SK-N-SH treated with all-trans-retinoic acid at 6 μM for 48 hours (cell line): ENCODE results near the gene APOF.

Experiments
- ATAC-seq: fragments of 200-7000 bp; cut with Tn5 transposase; 3 replicates; pipeline ENCODE4 v1.9.1; 2020; ENCODE audit warnings: mild to moderate bottlenecking, moderate library complexity
- ARNTL ChIP-seq: fragments of 450-650 bp; formaldehyde crosslinking; IDR thresholded peaks from 2 replicates; pipeline ENCODE4 v1.5.0; 2020; ENCODE audit warnings: low read depth, mild to moderate bottlenecking, moderate library complexity, borderline replicate concordance
- BACH2 ChIP-seq: fragments of 250-450 bp; sonication (Bioruptor Pico); IDR thresholded peaks from 2 replicates; pipeline ENCODE4 v1.9.0; 2021; ENCODE audit warnings: mild to moderate bottlenecking, borderline replicate concordance
- CSDC2 ChIP-seq: fragments of 250-450 bp; sonication (Bioruptor Pico); IDR thresholded peaks from 2 replicates; pipeline ENCODE4 v1.5.0; 2020; ENCODE audit warnings: mild to moderate bottlenecking, moderate library complexity
- ESRRG ChIP-seq: fragments of 250-450 bp; sonication (Bioruptor Pico); IDR thresholded peaks from 2 replicates; pipeline ENCODE4 v1.6.1; 2021; ENCODE audit warnings: mild to moderate bottlenecking
- GLIS3 ChIP-seq: fragments of 250-450 bp; sonication (Bioruptor Pico); IDR thresholded peaks from 2 replicates; pipeline ENCODE4 v1.5.0; 2020; ENCODE audit warnings: mild to moderate bottlenecking, moderate library complexity
- ISL1 ChIP-seq: fragments of 250-450 bp; sonication (Bioruptor Pico); IDR thresholded peaks from 2 replicates; pipeline ENCODE4 v2.1.2; 2022; ENCODE audit warnings: mild to moderate bottlenecking, moderate library complexity
- OSR1 ChIP-seq: fragments of 250-450 bp; sonication (Bioruptor Pico); IDR thresholded peaks from 2 replicates; pipeline ENCODE4 v1.8.0; 2022; ENCODE audit warnings: moderate library complexity, mild to moderate bottlenecking, inconsistent platforms
- SNAI2 ChIP-seq: fragments of 250-450 bp; sonication (Bioruptor Pico); IDR thresholded peaks from 2 replicates; pipeline ENCODE4 v1.5.0; 2020; ENCODE audit warnings: mild to moderate bottlenecking, moderate library complexity
- TCF4 ChIP-seq: fragments of 250-450 bp; sonication (Bioruptor Pico); IDR thresholded peaks from 2 replicates; pipeline ENCODE4 v1.8.0; 2021; ENCODE audit warnings: mild to moderate bottlenecking, moderate library complexity, borderline replicate concordance
- TOX ChIP-seq: fragments of 250-450 bp; sonication (Bioruptor Pico); IDR thresholded peaks from 2 replicates; pipeline ENCODE4 v1.8.0; 2021; ENCODE audit warnings: mild to moderate bottlenecking, moderate library complexity, borderline replicate concordance
- ZC3H10 ChIP-seq: fragments of 250-450 bp; sonication (Bioruptor Pico); IDR thresholded peaks from 2 replicates; pipeline ENCODE4 v1.5.1; 2021; ENCODE audit warnings: mild to moderate bottlenecking, moderate library complexity
- ZFP3 ChIP-seq: fragments of 250-450 bp; sonication (Bioruptor Pico); IDR thresholded peaks from 2 replicates; pipeline ENCODE4 v1.5.0; 2020; ENCODE audit warnings: mild to moderate bottlenecking, moderate library complexity
- ZFP30 ChIP-seq: fragments of 450-650 bp; formaldehyde crosslinking; IDR thresholded peaks from 2 replicates; pipeline ENCODE4 v1.5.0; 2022; ENCODE audit warnings: mild to moderate bottlenecking, moderate library complexity
- ZNF565 ChIP-seq: fragments of 450-650 bp; formaldehyde crosslinking; conservative IDR thresholded peaks from 2 replicates; pipeline ENCODE4 v1.5.0; 2020; ENCODE audit warnings: low read depth, mild to moderate bottlenecking, moderate library complexity
- ZNF70 ChIP-seq: fragments of 450-650 bp; formaldehyde crosslinking; IDR thresholded peaks from 2 replicates; pipeline ENCODE4 v1.5.0; 2020; ENCODE audit warnings: mild to moderate bottlenecking, moderate library complexity
- ZNF8 ChIP-seq: fragments of 450-650 bp; formaldehyde crosslinking; IDR thresholded peaks from 2 replicates; pipeline ENCODE4 v1.5.0; 2020; ENCODE audit warnings: mild to moderate bottlenecking, moderate library complexity
- TF ChIP-seq, protein P1 (sequence below): fragments of 250-450 bp; sonication (Bioruptor Pico); IDR thresholded peaks from 2 replicates; pipeline ENCODE4 v1.5.1; 2020; ENCODE audit warnings: low read depth, mild to moderate bottlenecking, moderate library complexity
- TF ChIP-seq, protein P2 (sequence below): fragments of 250-450 bp; sonication (Bioruptor Pico); IDR thresholded peaks from 2 replicates; pipeline ENCODE4 v1.5.1; 2021; ENCODE audit warnings: mild to moderate bottlenecking, moderate library complexity
- TF ChIP-seq, protein P3 (sequence below): fragments of 250-450 bp; sonication (Bioruptor Pico); IDR thresholded peaks from 2 replicates; pipeline ENCODE4 v1.8.0; 2020; ENCODE audit warnings: mild to moderate bottlenecking, moderate library complexity, borderline replicate concordance
- TF ChIP-seq, protein P4 (sequence below): fragments of 250-450 bp; sonication (Bioruptor Pico); IDR thresholded peaks from 2 replicates; pipeline ENCODE4 v1.8.0; 2021; ENCODE audit warnings: low read depth, mild to moderate bottlenecking, moderate library complexity, borderline replicate concordance

APOF gene

DNA sequence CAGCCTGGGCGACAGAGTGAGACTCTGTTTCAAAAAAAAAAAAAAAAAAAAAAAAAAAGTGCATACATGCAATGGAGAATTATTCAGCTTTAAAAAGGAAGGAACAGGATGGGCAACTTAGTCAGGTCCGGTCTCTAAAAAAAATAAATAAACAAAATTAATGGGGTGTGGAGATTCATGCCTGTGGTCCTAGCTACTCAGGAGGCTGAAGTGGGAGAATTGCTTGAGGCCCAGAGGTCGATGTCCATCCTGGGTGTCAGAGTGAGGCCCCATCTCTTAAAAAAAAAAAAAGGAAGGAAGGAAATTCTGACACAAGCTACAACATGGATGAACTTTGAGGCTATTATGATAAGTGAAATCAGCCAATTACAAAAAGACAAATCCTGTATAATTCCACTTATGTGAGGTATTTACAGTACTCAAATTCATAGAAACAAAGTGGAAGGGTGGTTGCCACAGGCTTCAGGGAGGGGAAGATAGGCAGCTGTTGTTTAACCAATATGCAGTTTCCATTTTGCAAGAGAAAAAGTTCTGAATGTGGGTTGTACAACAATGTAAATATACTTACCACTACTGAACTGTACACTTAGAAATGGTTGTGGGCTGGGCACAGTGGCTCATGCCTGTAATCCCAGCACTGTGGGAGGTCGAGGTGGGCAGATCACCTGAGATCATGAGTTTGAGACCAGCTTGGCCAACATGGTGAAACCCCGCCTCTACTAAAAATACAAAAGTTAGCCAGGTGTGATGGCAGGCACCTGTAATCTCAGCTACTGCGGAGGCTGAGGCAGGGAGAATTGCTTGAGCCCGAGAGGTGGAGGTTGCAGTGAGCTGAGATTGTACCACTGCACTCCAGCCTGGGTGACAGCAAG lies 12.3 kb upstream of the APOF start:
- no peak for ATAC-seq
- TF ChIP-seq ZNF70 (CRISPR knock-in tag): no peak
- TF ChIP-seq ZNF565 (CRISPR knock-in tag): no peak
- TF ChIP-seq, protein P1, sequence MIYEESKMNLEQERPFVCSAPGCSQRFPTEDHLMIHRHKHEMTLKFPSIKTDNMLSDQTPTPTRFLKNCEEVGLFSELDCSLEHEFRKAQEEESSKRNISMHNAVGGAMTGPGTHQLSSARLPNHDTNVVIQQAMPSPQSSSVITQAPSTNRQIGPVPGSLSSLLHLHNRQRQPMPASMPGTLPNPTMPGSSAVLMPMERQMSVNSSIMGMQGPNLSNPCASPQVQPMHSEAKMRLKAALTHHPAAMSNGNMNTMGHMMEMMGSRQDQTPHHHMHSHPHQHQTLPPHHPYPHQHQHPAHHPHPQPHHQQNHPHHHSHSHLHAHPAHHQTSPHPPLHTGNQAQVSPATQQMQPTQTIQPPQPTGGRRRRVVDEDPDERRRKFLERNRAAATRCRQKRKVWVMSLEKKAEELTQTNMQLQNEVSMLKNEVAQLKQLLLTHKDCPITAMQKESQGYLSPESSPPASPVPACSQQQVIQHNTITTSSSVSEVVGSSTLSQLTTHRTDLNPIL (CRISPR knock-in tag): no peak
- no peak for TF ChIP-seq CSDC2 (CRISPR knock-in tag)
- no peak for TF ChIP-seq ZNF8 (CRISPR knock-in tag)
- no peak for TF ChIP-seq TCF4 (CRISPR knock-in tag)
- TF ChIP-seq, protein P2, sequence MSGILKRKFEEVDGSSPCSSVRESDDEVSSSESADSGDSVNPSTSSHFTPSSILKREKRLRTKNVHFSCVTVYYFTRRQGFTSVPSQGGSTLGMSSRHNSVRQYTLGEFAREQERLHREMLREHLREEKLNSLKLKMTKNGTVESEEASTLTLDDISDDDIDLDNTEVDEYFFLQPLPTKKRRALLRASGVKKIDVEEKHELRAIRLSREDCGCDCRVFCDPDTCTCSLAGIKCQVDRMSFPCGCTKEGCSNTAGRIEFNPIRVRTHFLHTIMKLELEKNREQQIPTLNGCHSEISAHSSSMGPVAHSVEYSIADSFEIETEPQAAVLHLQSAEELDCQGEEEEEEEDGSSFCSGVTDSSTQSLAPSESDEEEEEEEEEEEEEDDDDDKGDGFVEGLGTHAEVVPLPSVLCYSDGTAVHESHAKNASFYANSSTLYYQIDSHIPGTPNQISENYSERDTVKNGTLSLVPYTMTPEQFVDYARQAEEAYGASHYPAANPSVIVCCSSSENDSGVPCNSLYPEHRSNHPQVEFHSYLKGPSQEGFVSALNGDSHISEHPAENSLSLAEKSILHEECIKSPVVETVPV (CRISPR knock-in tag): no peak
- TF ChIP-seq TOX: no peak
- no peak for TF ChIP-seq BACH2
- TF ChIP-seq, protein P3, sequence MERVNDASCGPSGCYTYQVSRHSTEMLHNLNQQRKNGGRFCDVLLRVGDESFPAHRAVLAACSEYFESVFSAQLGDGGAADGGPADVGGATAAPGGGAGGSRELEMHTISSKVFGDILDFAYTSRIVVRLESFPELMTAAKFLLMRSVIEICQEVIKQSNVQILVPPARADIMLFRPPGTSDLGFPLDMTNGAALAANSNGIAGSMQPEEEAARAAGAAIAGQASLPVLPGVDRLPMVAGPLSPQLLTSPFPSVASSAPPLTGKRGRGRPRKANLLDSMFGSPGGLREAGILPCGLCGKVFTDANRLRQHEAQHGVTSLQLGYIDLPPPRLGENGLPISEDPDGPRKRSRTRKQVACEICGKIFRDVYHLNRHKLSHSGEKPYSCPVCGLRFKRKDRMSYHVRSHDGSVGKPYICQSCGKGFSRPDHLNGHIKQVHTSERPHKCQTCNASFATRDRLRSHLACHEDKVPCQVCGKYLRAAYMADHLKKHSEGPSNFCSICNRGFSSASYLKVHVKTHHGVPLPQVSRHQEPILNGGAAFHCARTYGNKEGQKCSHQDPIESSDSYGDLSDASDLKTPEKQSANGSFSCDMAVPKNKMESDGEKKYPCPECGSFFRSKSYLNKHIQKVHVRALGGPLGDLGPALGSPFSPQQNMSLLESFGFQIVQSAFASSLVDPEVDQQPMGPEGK: no peak
- no peak for TF ChIP-seq ESRRG (CRISPR knock-in tag)
- TF ChIP-seq ZFP3: no peak
- no peak for TF ChIP-seq GLIS3 (CRISPR knock-in tag)
- TF ChIP-seq ZC3H10 (CRISPR knock-in tag): no peak
- TF ChIP-seq SNAI2: no peak
- no peak for TF ChIP-seq ARNTL
- TF ChIP-seq ZFP30: no peak

DNA sequence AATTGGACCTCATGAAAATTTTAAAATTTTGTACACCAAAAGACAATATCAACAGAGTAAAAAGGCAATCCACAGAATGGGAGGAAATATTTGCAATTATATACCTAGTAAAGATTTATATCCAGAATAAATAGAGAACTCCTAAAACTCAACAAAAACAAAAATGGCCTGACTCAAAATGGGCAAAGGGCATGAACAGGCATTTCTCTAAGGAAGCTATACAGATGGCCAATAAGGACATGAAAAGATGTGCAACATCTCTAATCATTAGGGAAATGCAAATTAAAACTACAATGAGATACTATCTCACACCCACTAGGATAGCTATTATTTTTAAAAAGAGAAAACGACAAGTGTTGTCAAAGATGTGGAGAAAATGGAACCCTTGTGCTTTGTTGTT lies 10.9 kb upstream of the APOF start:
- TF ChIP-seq OSR1 (CRISPR knock-in tag): no peak
- no peak for TF ChIP-seq ZNF70 (CRISPR knock-in tag)
- TF ChIP-seq, protein P1 (CRISPR knock-in tag): no peak
- TF ChIP-seq CSDC2 (CRISPR knock-in tag): no peak
- TF ChIP-seq ARNTL: no peak
- TF ChIP-seq, protein P4, sequence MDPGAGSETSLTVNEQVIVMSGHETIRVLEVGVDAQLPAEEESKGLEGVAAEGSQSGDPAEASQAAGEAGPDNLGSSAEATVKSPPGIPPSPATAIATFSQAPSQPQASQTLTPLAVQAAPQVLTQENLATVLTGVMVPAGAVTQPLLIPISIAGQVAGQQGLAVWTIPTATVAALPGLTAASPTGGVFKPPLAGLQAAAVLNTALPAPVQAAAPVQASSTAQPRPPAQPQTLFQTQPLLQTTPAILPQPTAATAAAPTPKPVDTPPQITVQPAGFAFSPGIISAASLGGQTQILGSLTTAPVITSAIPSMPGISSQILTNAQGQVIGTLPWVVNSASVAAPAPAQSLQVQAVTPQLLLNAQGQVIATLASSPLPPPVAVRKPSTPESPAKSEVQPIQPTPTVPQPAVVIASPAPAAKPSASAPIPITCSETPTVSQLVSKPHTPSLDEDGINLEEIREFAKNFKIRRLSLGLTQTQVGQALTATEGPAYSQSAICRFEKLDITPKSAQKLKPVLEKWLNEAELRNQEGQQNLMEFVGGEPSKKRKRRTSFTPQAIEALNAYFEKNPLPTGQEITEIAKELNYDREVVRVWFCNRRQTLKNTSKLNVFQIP (CRISPR knock-in tag): no peak
- no peak for TF ChIP-seq ZFP30
- no peak for TF ChIP-seq ISL1 (CRISPR knock-in tag)
- TF ChIP-seq GLIS3 (CRISPR knock-in tag): no peak
- TF ChIP-seq SNAI2: no peak
- no peak for TF ChIP-seq ZNF565 (CRISPR knock-in tag)
- TF ChIP-seq, protein P2 (CRISPR knock-in tag): no peak
- TF ChIP-seq TCF4 (CRISPR knock-in tag): no peak
- no peak for TF ChIP-seq ZFP3
- no peak for TF ChIP-seq ZC3H10 (CRISPR knock-in tag)
- no peak for TF ChIP-seq BACH2
- TF ChIP-seq ESRRG (CRISPR knock-in tag): no peak
- ATAC-seq: no peak

DNA sequence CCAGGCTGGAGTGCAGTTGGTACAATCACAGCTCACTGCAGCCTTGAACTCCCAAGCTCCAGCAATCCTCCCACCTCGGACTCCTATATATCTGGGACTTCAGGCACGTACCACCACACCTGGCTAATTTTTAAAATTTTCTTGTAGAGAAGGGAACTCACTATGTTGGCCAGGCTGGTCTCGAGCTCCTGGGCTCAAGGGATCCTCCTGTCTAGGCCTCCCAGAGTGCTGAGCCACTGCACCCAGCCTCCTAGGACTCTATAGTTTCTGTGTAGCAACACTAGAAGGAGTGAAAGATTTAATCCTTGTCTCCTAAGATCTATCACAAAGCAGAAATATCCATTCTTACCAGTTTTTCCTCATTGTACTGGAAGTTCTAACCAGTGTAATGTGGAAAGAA lies 4.3 kb upstream of the APOF start:
- TF ChIP-seq ZNF8 (CRISPR knock-in tag): no peak
- TF ChIP-seq, protein P3: no peak
- TF ChIP-seq ZFP30: no peak
- TF ChIP-seq TOX: no peak
- TF ChIP-seq, protein P4 (CRISPR knock-in tag): no peak

More for the DNA sequence above, 4.3 kb upstream of the APOF start:
- no peak for ATAC-seq
